Measurements from ENCODE around the gene CELSR3.

DNA sequence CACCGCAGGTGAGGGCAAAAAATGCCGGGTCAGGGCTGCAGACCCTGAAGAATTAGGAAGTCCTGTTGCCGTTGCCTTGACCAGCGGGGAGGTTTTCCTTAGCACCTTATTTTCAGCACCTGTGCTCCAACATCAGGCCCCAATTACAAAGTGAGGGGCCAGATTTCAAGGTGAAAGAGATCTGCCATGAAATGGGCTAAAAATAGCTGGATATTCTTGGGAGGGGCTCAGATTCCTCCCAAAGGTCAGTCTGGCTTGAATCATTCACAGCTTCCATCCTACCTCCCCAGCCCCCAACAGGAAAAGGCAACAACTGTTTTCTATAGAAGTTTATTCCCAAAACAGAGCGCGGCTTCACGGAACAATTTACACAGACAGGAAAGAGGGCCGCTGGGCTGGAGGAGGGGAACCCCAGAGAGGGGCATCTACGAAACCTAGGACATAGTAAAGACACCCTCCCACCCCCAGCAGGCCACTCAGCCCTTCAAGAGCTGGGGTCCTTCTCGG, 26.5 kb downstream of the CELSR3 start:
- TF ChIP-seq EP300 (IDR thresholded peaks at IDR 0.05) (no peak), POLR2A (IDR thresholded peaks at IDR 0.05) (no peak)
- TF ChIP-seq, protein P1, sequence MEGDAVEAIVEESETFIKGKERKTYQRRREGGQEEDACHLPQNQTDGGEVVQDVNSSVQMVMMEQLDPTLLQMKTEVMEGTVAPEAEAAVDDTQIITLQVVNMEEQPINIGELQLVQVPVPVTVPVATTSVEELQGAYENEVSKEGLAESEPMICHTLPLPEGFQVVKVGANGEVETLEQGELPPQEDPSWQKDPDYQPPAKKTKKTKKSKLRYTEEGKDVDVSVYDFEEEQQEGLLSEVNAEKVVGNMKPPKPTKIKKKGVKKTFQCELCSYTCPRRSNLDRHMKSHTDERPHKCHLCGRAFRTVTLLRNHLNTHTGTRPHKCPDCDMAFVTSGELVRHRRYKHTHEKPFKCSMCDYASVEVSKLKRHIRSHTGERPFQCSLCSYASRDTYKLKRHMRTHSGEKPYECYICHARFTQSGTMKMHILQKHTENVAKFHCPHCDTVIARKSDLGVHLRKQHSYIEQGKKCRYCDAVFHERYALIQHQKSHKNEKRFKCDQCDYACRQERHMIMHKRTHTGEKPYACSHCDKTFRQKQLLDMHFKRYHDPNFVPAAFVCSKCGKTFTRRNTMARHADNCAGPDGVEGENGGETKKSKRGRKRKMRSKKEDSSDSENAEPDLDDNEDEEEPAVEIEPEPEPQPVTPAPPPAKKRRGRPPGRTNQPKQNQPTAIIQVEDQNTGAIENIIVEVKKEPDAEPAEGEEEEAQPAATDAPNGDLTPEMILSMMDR (IDR thresholded peaks at IDR 0.05): no peak

Measured in ovary (tissue), 3 donors.